Endothelial cell of umbilical vein (primary cell): ENCODE measurements around the gene KAZN. TPM values are rescaled to one million over a fixed set of nuclear protein-coding genes. Genes with fewer than 3 reads are reported as not detected.

ENCODE experiments used
- BruUV-seq: library from RNA; stranded (reverse); fragments of 400-500 nt; replicated peaks from 2 replicates; lab custom pipeline; 2021; lab: Mats Ljungman, UMichigan
- CTCF ChIA-PET: fragments of 300-600, 350-600 bp; sonication (Branson Sonifier 250); formaldehyde crosslinking; loops from one replicate; lab custom pipeline; 2021; ENCODE audit warnings: antibody characterized with exemption, inconsistent platforms; lab: Charles Lee
- POLR2A ChIA-PET: fragments of 300-600, 350-600 bp; sonication (Branson Sonifier 250); formaldehyde crosslinking; loops from one replicate; lab custom pipeline; 2021; ENCODE audit warnings: antibody characterized with exemption, inconsistent platforms; lab: Charles Lee
- DNase-seq: peaks from one replicate; pipeline ENCODE4 v3.0.0-alpha.2; 2011; ENCODE audit warnings: low read depth, low spot score
- FAIRE-seq: peaks from 2 replicates; lab custom pipeline; 2011; peaks lifted over from hg19 to GRCh38; lab: Jason Lieb, UNC
- H2AFZ ChIP-seq: 2 replicates; pipeline ENCODE4 v1.6.0; 2012; ENCODE audit warnings: low read depth, low read length, control low read depth, inconsistent platforms
- H3K27ac ChIP-seq: 2 replicates; pipeline ENCODE4 v1.5.1; 2011; ENCODE audit warnings: low read depth, mild to moderate bottlenecking, control low read depth, low read length, moderate library complexity; ENCODE audit not compliant: insufficient read depth
- H3K27me3 ChIP-seq, 2 experiments: 2 replicates each; pipeline versions ENCODE4 v1.6.0 to v1.6.1; 2011; ENCODE audit warnings: low read length in 2 of 2, mixed read lengths in 1 of 2; ENCODE audit not compliant: control insufficient read depth in 2 of 2, insufficient read depth in 2 of 2
- H3K36me3 ChIP-seq, 2 experiments: 2 replicates in 1 of 2; 3 replicates in 1 of 2; pipeline ENCODE4 v1.5.1; 2011; ENCODE audit warnings: low read length in 2 of 2, mild to moderate bottlenecking in 1 of 2, moderate library complexity in 1 of 2; ENCODE audit not compliant: control insufficient read depth in 2 of 2, insufficient read depth in 2 of 2; ENCODE audit errors: extremely low read depth in 1 of 2
- H3K4me1 ChIP-seq: 3 replicates; pipeline ENCODE4 v1.5.1; 2011; ENCODE audit warnings: mild to moderate bottlenecking, low read length; ENCODE audit not compliant: control insufficient read depth, insufficient read depth; ENCODE audit errors: extremely low read depth
- H3K4me2 ChIP-seq: 2 replicates; pipeline ENCODE4 v1.6.1; 2011; ENCODE audit warnings: low read length, control low read depth, mixed read lengths; ENCODE audit not compliant: insufficient read depth
- H3K4me3 ChIP-seq, 3 experiments: fragments of 200-600 bp in 1 of 3; sonication (generic), shearing (Covaris generic) in 1 of 3; replicated peaks in 1 of 3; 2 replicates each; pipeline ENCODE4 v1.5.1; 2011 to 2016; ENCODE audit warnings: control low read depth in 3 of 3, low read length in 3 of 3, mild to moderate bottlenecking in 2 of 3, inconsistent platforms in 1 of 3, low read depth in 1 of 3, moderate library complexity in 1 of 3; ENCODE audit not compliant: insufficient read depth in 1 of 3
- H3K79me2 ChIP-seq: 2 replicates; pipeline ENCODE4 v1.6.0; 2012; ENCODE audit warnings: low read length, inconsistent platforms; ENCODE audit not compliant: control insufficient read depth, insufficient read depth
- H3K9ac ChIP-seq: replicated peaks from 2 replicates; pipeline ENCODE3; 2011; ENCODE audit warnings: low read length, control low read depth; ENCODE audit not compliant: insufficient read depth; ENCODE audit errors: extremely low read depth
- H3K9me1 ChIP-seq: replicated peaks from 3 replicates; pipeline ENCODE4 v1.6.0; 2011; ENCODE audit warnings: mild to moderate bottlenecking, low read length; ENCODE audit not compliant: control insufficient read depth, insufficient read depth; ENCODE audit errors: extremely low read depth
- H3K9me3 ChIP-seq: replicated peaks from 2 replicates; pipeline ENCODE4 v1.5.1; 2012; ENCODE audit warnings: low read length, inconsistent platforms; ENCODE audit not compliant: control insufficient read depth, insufficient read depth
- H4K20me1 ChIP-seq: replicated peaks from 2 replicates; pipeline ENCODE3; 2011; ENCODE audit warnings: mild to moderate bottlenecking, low read length; ENCODE audit not compliant: control insufficient read depth, insufficient read depth; ENCODE audit errors: extremely low read depth
- CTCF ChIP-seq, 2 donors: IDR thresholded peaks; 1 replicate in 1 of 2; 2 replicates in 1 of 2; pipeline ENCODE4 v1.5.1; 2011; ENCODE audit warnings: low read length in 2 of 2, mild to moderate bottlenecking in 2 of 2, moderate library complexity in 2 of 2, control low read depth in 1 of 2, inconsistent platforms in 1 of 2, low read depth in 1 of 2; ENCODE audit not compliant: insufficient read depth in 1 of 2; ENCODE audit errors: extremely low read depth in 1 of 2
- EZH2 ChIP-seq: IDR thresholded peaks from 2 replicates; pipeline ENCODE4 v1.6.1; 2012; ENCODE audit warnings: borderline replicate concordance, low read depth, mild to moderate bottlenecking, moderate library complexity, low read length, inconsistent platforms; ENCODE audit not compliant: severe bottlenecking
- FOS ChIP-seq: IDR thresholded peaks from 2 replicates; pipeline ENCODE4 v1.6.1; 2011; ENCODE audit warnings: mild to moderate bottlenecking, low read length, moderate library complexity, borderline replicate concordance; ENCODE audit not compliant: insufficient read depth
- GATA2 ChIP-seq: IDR thresholded peaks from 2 replicates; pipeline ENCODE4 v1.7.0; 2011; ENCODE audit warnings: low read depth, mild to moderate bottlenecking, moderate library complexity, mixed read lengths, low read length; ENCODE audit not compliant: insufficient read length, insufficient read depth
- JUN ChIP-seq: IDR thresholded peaks from 2 replicates; pipeline ENCODE4 v1.6.1; 2011; ENCODE audit warnings: borderline replicate concordance, low read depth; ENCODE audit not compliant: insufficient read length, insufficient read depth
- MAX ChIP-seq: IDR thresholded peaks from 2 replicates; pipeline ENCODE4 v1.6.1; 2011; ENCODE audit not compliant: insufficient read depth, insufficient read length
- MYC ChIP-seq: IDR thresholded peaks from one replicate; pipeline ENCODE4 v1.6.1; 2011; ENCODE audit warnings: mild to moderate bottlenecking, low read depth, low read length
- POLR2A ChIP-seq: IDR thresholded peaks from 2 replicates; pipeline ENCODE4 v1.6.1; 2012; ENCODE audit warnings: low read depth, mild to moderate bottlenecking, control low read depth, low read length
- POLR2AphosphoS5 ChIP-seq: IDR thresholded peaks from 2 replicates; pipeline ENCODE4 v1.6.1; 2012; ENCODE audit warnings: low read depth, mild to moderate bottlenecking, control low read depth, low read length, moderate library complexity; ENCODE audit not compliant: insufficient read depth
- dilution Hi-C: fragments of 300-500 bp; cut with MboI; formaldehyde crosslinking; loops from one replicate; pipeline ENCODE4 v1.15.0; 2019; ENCODE audit warnings: low sequenced_read_pairs; ENCODE audit not compliant: extremely low pct_ligation_motif_present
- intact Hi-C: fragments of 100-400 bp; cut with micrococcal nuclease; formaldehyde crosslinking; loops from one replicate; pipeline ENCODE4 v1.10.0; 2022
- polyA plus RNA-seq, 4 experiments: library from polyadenylated mRNA; depleted of rRNA in 3 of 4; stranded (reverse) in 3 of 4; unstranded in 1 of 4; fragments of >200 nt; gene quantifications; 2 replicates each; pipeline versions ENCODE4 v1.2.1 to v1.2.3, GENCODE V29; 2011 to 2012; ENCODE audit warnings: missing spikeins in 1 of 4
- total RNA-seq: library from RNA; stranded (reverse); gene quantifications from 2 replicates; pipeline ENCODE4 v1.2.3, GENCODE V29; 2021

Gene KAZN
- total and polyA plus RNA-seq, 2 donors (not counting 3 experiments of a cell fraction or from before 2014, with no cell fraction given), result 1.6 to 5.8 TPM

GRCh38 chr1:14803002-14803789, 204.7 kb downstream of the KAZN start:
- CTCF ChIA-PET, result no interaction called here
- Histone ChIP-seq H3K27me3 (no peaks in the 10 kb centered on the region), H3K4me2 (no peak overlapping the region), H2AFZ (no peak overlapping the region), H3K36me3 (no peaks in the 10 kb centered on the region), H3K27ac (no peak overlapping the region), H3K4me3 (no peak overlapping the region), H3K4me1 (no peaks in the 10 kb centered on the region), H3K9me3 (no peaks in the 10 kb centered on the region), H3K79me2 (no peaks in the 10 kb centered on the region), H3K9me1 (no peaks in the 10 kb centered on the region), H3K9ac (no peak overlapping the region), H4K20me1 (no peaks in the 10 kb centered on the region)
- POLR2A ChIA-PET, result no interaction called here
- BruUV-seq, result no TSS peak
- TF ChIP-seq JUN (no peak), POLR2AphosphoS5 (no peak), FOS (no peak), EZH2 (no peak), GATA2 (no peak), CTCF (IDR thresholded peaks at IDR 0.05; ENCODE audit: extremely low read depth in 1 of 2, insufficient read depth in 1 of 2, low read depth in 1 of 2, low read length in 2 of 2) (no peak), MYC (no peak), POLR2A (no peak), MAX (no peak)
- dilution Hi-C loops (no loop called here), intact Hi-C loops (no loop called here)
- FAIRE-seq (no peak), DNase-seq (no peak)
